ENCODE data around the gene SMIM21.

SMIM21 gene

GRCh38 chr18:75427603-75428002 is at the start of gene SMIM21:
Gene SMIM21, minus strand, starts transcription at chr18:75427703. Its CDS starts 140 bp downstream, at chr18:75427563.
- H3K9ac ChIP-seq (ENCODE audit: low read length in 5 of 5), result no peak within 1 kb of the TSS
- no peaks in the 10 kb centered on the region for H3K36me3 ChIP-seq (ENCODE audit: control insufficient read depth in 5 of 5, insufficient read depth in 5 of 5, low read length in 5 of 5)
- H3K9me3 ChIP-seq (ENCODE audit: control insufficient read depth in 5 of 5, low read length in 5 of 5), result peaks cover 0 to 2% (median 0%) of the 10 kb centered on the region in 5 donors
- H3K4me3 ChIP-seq (ENCODE audit: low read depth in 1 of 5, low read length in 5 of 5), result no peak within 1 kb of the TSS
- H3K4me1 ChIP-seq (ENCODE audit: control insufficient read depth in 5 of 5, insufficient read depth in 5 of 5, low read length in 5 of 5), result no peaks in the 10 kb centered on the region
- H3K27me3 ChIP-seq (ENCODE audit: control insufficient read depth in 5 of 5, insufficient read depth in 4 of 5, low read length in 5 of 5), result no peaks in the 10 kb centered on the region
- H3K27ac ChIP-seq (ENCODE audit: low read depth, low read length), result no peak within 1 kb of the TSS

GRCh38 chr18:75475228-75475627 is 47.7 kb upstream of the SMIM21 start:
- Histone ChIP-seq H3K9me3 (ENCODE audit: control insufficient read depth in 5 of 5, low read length in 5 of 5) (no peaks in the 10 kb centered on the region), H3K4me3 (ENCODE audit: low read depth in 1 of 5, low read length in 5 of 5) (no peak overlapping the region), H3K9ac (ENCODE audit: low read length in 5 of 5) (no peak overlapping the region), H3K27ac (ENCODE audit: low read depth, low read length) (no peak overlapping the region), H3K36me3 (ENCODE audit: control insufficient read depth in 5 of 5, insufficient read depth in 5 of 5, low read length in 5 of 5) (no peaks in the 10 kb centered on the region), H3K4me1 (ENCODE audit: control insufficient read depth in 5 of 5, insufficient read depth in 5 of 5, low read length in 5 of 5) (peaks cover 0 to 4% (median 0%) of the 10 kb centered on the region in 5 donors), H3K27me3 (ENCODE audit: control insufficient read depth in 5 of 5, insufficient read depth in 4 of 5, low read length in 5 of 5) (no peaks in the 10 kb centered on the region)

- H3K4me1 ChIP-seq (ENCODE audit: control insufficient read depth in 5 of 5, insufficient read depth in 5 of 5, low read length in 5 of 5), result peaks cover 0 to 4% (median 0%) of the 10 kb centered on the region in 5 donors
- no peak overlapping the region for H3K4me3 ChIP-seq (ENCODE audit: low read depth in 1 of 5, low read length in 5 of 5)
- no peak overlapping the region for H3K9ac ChIP-seq (ENCODE audit: low read length in 5 of 5)
These were observed 46.8 kb upstream of the SMIM21 start for GRCh38 chr18:75474332-75474731.

GRCh38 chr18:75473316-75473715 is 45.8 kb upstream of the SMIM21 start:
- no peak overlapping the region for H3K9ac ChIP-seq (ENCODE audit: low read length in 5 of 5)
- H3K27ac ChIP-seq (ENCODE audit: low read depth, low read length), result no peak overlapping the region
- no peaks in the 10 kb centered on the region for H3K9me3 ChIP-seq (ENCODE audit: control insufficient read depth in 5 of 5, low read length in 5 of 5)
- no peak overlapping the region for H3K4me3 ChIP-seq (ENCODE audit: low read depth in 1 of 5, low read length in 5 of 5)
- peaks cover 0 to 4% (median 0%) of the 10 kb centered on the region in 5 donors for H3K4me1 ChIP-seq (ENCODE audit: control insufficient read depth in 5 of 5, insufficient read depth in 5 of 5, low read length in 5 of 5)
- no peaks in the 10 kb centered on the region for H3K27me3 ChIP-seq (ENCODE audit: control insufficient read depth in 5 of 5, insufficient read depth in 4 of 5, low read length in 5 of 5)
- H3K36me3 ChIP-seq (ENCODE audit: control insufficient read depth in 5 of 5, insufficient read depth in 5 of 5, low read length in 5 of 5), result no peaks in the 10 kb centered on the region

More at GRCh38 chr18:75474332-75474731, 46.8 kb upstream of the SMIM21 start:
- Histone ChIP-seq H3K9me3 (ENCODE audit: control insufficient read depth in 5 of 5, low read length in 5 of 5) (no peaks in the 10 kb centered on the region), H3K27ac (ENCODE audit: low read depth, low read length) (no peak overlapping the region), H3K27me3 (ENCODE audit: control insufficient read depth in 5 of 5, insufficient read depth in 4 of 5, low read length in 5 of 5) (no peaks in the 10 kb centered on the region), H3K36me3 (ENCODE audit: control insufficient read depth in 5 of 5, insufficient read depth in 5 of 5, low read length in 5 of 5) (no peaks in the 10 kb centered on the region)

GRCh38 chr18:75472906-75473305 is 45.4 kb upstream of the SMIM21 start:
- no peak overlapping the region for H3K27ac ChIP-seq (ENCODE audit: low read depth, low read length)

GRCh38 chr18:75472396-75472795 is 44.9 kb upstream of the SMIM21 start:
- Histone ChIP-seq H3K4me1 (ENCODE audit: control insufficient read depth in 5 of 5, insufficient read depth in 5 of 5, low read length in 5 of 5) (peaks cover 0 to 4% (median 0%) of the 10 kb centered on the region in 5 donors), H3K27me3 (ENCODE audit: control insufficient read depth in 5 of 5, insufficient read depth in 4 of 5, low read length in 5 of 5) (no peaks in the 10 kb centered on the region), H3K27ac (ENCODE audit: low read depth, low read length) (no peak overlapping the region), H3K4me3 (ENCODE audit: low read depth in 1 of 5, low read length in 5 of 5) (no peak overlapping the region), H3K9ac (ENCODE audit: low read length in 5 of 5) (no peak overlapping the region), H3K36me3 (ENCODE audit: control insufficient read depth in 5 of 5, insufficient read depth in 5 of 5, low read length in 5 of 5) (no peaks in the 10 kb centered on the region), H3K9me3 (ENCODE audit: control insufficient read depth in 5 of 5, low read length in 5 of 5) (no peaks in the 10 kb centered on the region)

More at GRCh38 chr18:75472906-75473305, 45.4 kb upstream of the SMIM21 start:
- H3K9me3 ChIP-seq (ENCODE audit: control insufficient read depth in 5 of 5, low read length in 5 of 5), result no peaks in the 10 kb centered on the region
- H3K9ac ChIP-seq (ENCODE audit: low read length in 5 of 5), result no peak overlapping the region
- no peaks in the 10 kb centered on the region for H3K36me3 ChIP-seq (ENCODE audit: control insufficient read depth in 5 of 5, insufficient read depth in 5 of 5, low read length in 5 of 5)
- peaks cover 0 to 4% (median 0%) of the 10 kb centered on the region in 5 donors for H3K4me1 ChIP-seq (ENCODE audit: control insufficient read depth in 5 of 5, insufficient read depth in 5 of 5, low read length in 5 of 5)
- no peak overlapping the region for H3K4me3 ChIP-seq (ENCODE audit: low read depth in 1 of 5, low read length in 5 of 5)
- H3K27me3 ChIP-seq (ENCODE audit: control insufficient read depth in 5 of 5, insufficient read depth in 4 of 5, low read length in 5 of 5), result no peaks in the 10 kb centered on the region

GRCh38 chr18:75471850-75472249 is 44.3 kb upstream of the SMIM21 start:
- Histone ChIP-seq H3K9me3 (ENCODE audit: control insufficient read depth in 5 of 5, low read length in 5 of 5) (no peaks in the 10 kb centered on the region), H3K4me1 (ENCODE audit: control insufficient read depth in 5 of 5, insufficient read depth in 5 of 5, low read length in 5 of 5) (peaks cover 0 to 4% (median 0%) of the 10 kb centered on the region in 5 donors), H3K27me3 (ENCODE audit: control insufficient read depth in 5 of 5, insufficient read depth in 4 of 5, low read length in 5 of 5) (no peaks in the 10 kb centered on the region), H3K36me3 (ENCODE audit: control insufficient read depth in 5 of 5, insufficient read depth in 5 of 5, low read length in 5 of 5) (no peaks in the 10 kb centered on the region), H3K4me3 (ENCODE audit: low read depth in 1 of 5, low read length in 5 of 5) (no peak overlapping the region), H3K27ac (ENCODE audit: low read depth, low read length) (no peak overlapping the region), H3K9ac (ENCODE audit: low read length in 5 of 5) (no peak overlapping the region)

GRCh38 chr18:75467851-75468250 is 40.3 kb upstream of the SMIM21 start:
- H3K27ac ChIP-seq (ENCODE audit: low read depth, low read length), result no peak overlapping the region
- no peak overlapping the region for H3K4me3 ChIP-seq (ENCODE audit: low read depth in 1 of 5, low read length in 5 of 5)
- H3K36me3 ChIP-seq (ENCODE audit: control insufficient read depth in 5 of 5, insufficient read depth in 5 of 5, low read length in 5 of 5), result no peaks in the 10 kb centered on the region
- H3K4me1 ChIP-seq (ENCODE audit: control insufficient read depth in 5 of 5, insufficient read depth in 5 of 5, low read length in 5 of 5), result no peaks in the 10 kb centered on the region
- no peaks in the 10 kb centered on the region for H3K9me3 ChIP-seq (ENCODE audit: control insufficient read depth in 5 of 5, low read length in 5 of 5)
- no peak overlapping the region for H3K9ac ChIP-seq (ENCODE audit: low read length in 5 of 5)
- H3K27me3 ChIP-seq (ENCODE audit: control insufficient read depth in 5 of 5, insufficient read depth in 4 of 5, low read length in 5 of 5), result no peaks in the 10 kb centered on the region

GRCh38 chr18:75467281-75467795 is 39.8 kb upstream of the SMIM21 start:
- no peaks in the 10 kb centered on the region for H3K4me1 ChIP-seq (ENCODE audit: control insufficient read depth in 5 of 5, insufficient read depth in 5 of 5, low read length in 5 of 5)
- H3K9me3 ChIP-seq (ENCODE audit: control insufficient read depth in 5 of 5, low read length in 5 of 5), result no peaks in the 10 kb centered on the region
- no peak overlapping the region for H3K27ac ChIP-seq (ENCODE audit: low read depth, low read length)
- H3K27me3 ChIP-seq (ENCODE audit: control insufficient read depth in 5 of 5, insufficient read depth in 4 of 5, low read length in 5 of 5), result no peaks in the 10 kb centered on the region
- no peak overlapping the region for H3K4me3 ChIP-seq (ENCODE audit: low read depth in 1 of 5, low read length in 5 of 5)
- H3K9ac ChIP-seq (ENCODE audit: low read length in 5 of 5), result no peak overlapping the region
- no peaks in the 10 kb centered on the region for H3K36me3 ChIP-seq (ENCODE audit: control insufficient read depth in 5 of 5, insufficient read depth in 5 of 5, low read length in 5 of 5)

- Histone ChIP-seq H3K9me3 (ENCODE audit: control insufficient read depth in 5 of 5, low read length in 5 of 5) (peaks cover 0 to 1% (median 0%) of the 10 kb centered on the region in 5 donors), H3K36me3 (ENCODE audit: control insufficient read depth in 5 of 5, insufficient read depth in 5 of 5, low read length in 5 of 5) (no peaks in the 10 kb centered on the region), H3K27ac (ENCODE audit: low read depth, low read length) (no peak overlapping the region), H3K9ac (ENCODE audit: low read length in 5 of 5) (no peak overlapping the region), H3K4me1 (ENCODE audit: control insufficient read depth in 5 of 5, insufficient read depth in 5 of 5, low read length in 5 of 5) (no peaks in the 10 kb centered on the region), H3K27me3 (ENCODE audit: control insufficient read depth in 5 of 5, insufficient read depth in 4 of 5, low read length in 5 of 5) (no peaks in the 10 kb centered on the region), H3K4me3 (ENCODE audit: low read depth in 1 of 5, low read length in 5 of 5) (no peak overlapping the region)
These were observed 36.9 kb upstream of the SMIM21 start for GRCh38 chr18:75464356-75464755.
